Myocyte (in vitro differentiated cells): ENCODE results near the gene CASP10. TPM values are rescaled to one million over a fixed set of nuclear protein-coding genes. Genes with fewer than 3 reads are reported as not detected.
A peak's percentile ranks its signal among the peaks of the same experiment; 100 is the strongest.

Experiments used
- DNase-seq: peaks from one replicate; pipeline ENCODE4 v3.0.0-alpha.2; 2012; ENCODE audit warnings: low read depth
- total RNA-seq: library from RNA; depleted of rRNA; stranded (reverse); fragments of >200 nt; gene quantifications from 2 replicates; pipeline ENCODE4 v1.2.3, GENCODE V29; 2014

The CASP10 gene
- total RNA-seq, 1 donor from 2014 or later, result 0.48 TPM

GRCh38 chr2:201257956-201258665 is 75.2 kb downstream of the CASP10 start:
- peak; percentile 73 for DNase-seq

GRCh38 chr2:201258666-201259615 is 76.0 kb downstream of the CASP10 start:
- no peak for DNase-seq

- DNase-seq, result no peak
These were observed 77.4 kb downstream of the CASP10 start, which contains the start of gene CASP8 for GRCh38 chr2:201260302-201260800. TSS of gene CASP8 (plus strand) at chr2:201260536. CDS start at chr2:201266487, 5,951 bp downstream.

- no peak for DNase-seq
These were observed 78.5 kb downstream of the CASP10 start for GRCh38 chr2:201261471-201261870.

- no peak for DNase-seq
These were observed 79.0 kb downstream of the CASP10 start for GRCh38 chr2:201261906-201262305.

GRCh38 chr2:201262718-201263117 is 79.8 kb downstream of the CASP10 start:
- no peak for DNase-seq

- no peak for DNase-seq
These were observed 80.8 kb downstream of the CASP10 start for GRCh38 chr2:201263779-201264178.

- peak; percentile 49 for DNase-seq
These were observed 81.7 kb downstream of the CASP10 start for GRCh38 chr2:201264472-201265173.

- DNase-seq, result no peak
These were observed 83.7 kb downstream of the CASP10 start for GRCh38 chr2:201266629-201267028.

- DNase-seq, result no peak
These were observed 84.5 kb downstream of the CASP10 start for GRCh38 chr2:201267278-201268030.

GRCh38 chr2:201269764-201270163 is 86.8 kb downstream of the CASP10 start:
- no peak for DNase-seq

- no peak for DNase-seq
These were observed 87.5 kb downstream of the CASP10 start for GRCh38 chr2:201270293-201271001.

GRCh38 chr2:201271917-201272316 is 89.0 kb downstream of the CASP10 start:
- no peak for DNase-seq

GRCh38 chr2:201273330-201273983 is 90.5 kb downstream of the CASP10 start:
- no peak for DNase-seq

GRCh38 chr2:201275069-201275468 is 92.1 kb downstream of the CASP10 start:
- DNase-seq, result no peak

GRCh38 chr2:201275990-201276389 is 93.0 kb downstream of the CASP10 start:
- DNase-seq, result no peak

- DNase-seq, result no peak
These were observed 93.6 kb downstream of the CASP10 start for GRCh38 chr2:201276511-201276910.
